ENCODE data around the gene ADCY4. TPM values are rescaled to one million over a fixed set of nuclear protein-coding genes. Genes with fewer than 3 reads are reported as not detected.

Gene ADCY4
- total and polyA plus RNA-seq, 9 donors, result 7.8 to 33.3 (median 11.9) TPM

- peaks cover 9% of the 10 kb centered on the region for H3K4me1 ChIP-seq (ENCODE audit: insufficient read depth)
Observed at GRCh38 chr14:24369907-24370687, 35.2 kb upstream of the ADCY4 start.

GRCh38 chr14:24369463-24369862, 34.6 kb upstream of the ADCY4 start:
- intact Hi-C loops (cut with DNase I), result loop anchor here (5.0 to 10.0 kb wide), 2 partner anchors 33 to 225 kb away; partner anchors contain the start of genes EMC9 (in 1 of the 4), PSME2 (in 1 of the 4) and RNF31 (in 1 of the 4)
- H3K4me3 ChIP-seq, result no peak overlapping the region
- peak overlapping the region; percentile 93 to 96 for H3K27ac ChIP-seq
- 53 to 70% (median 58%) methylated on average over 20 of the region's 20 CpGs for WGBS, 3 donors
- H3K36me3 ChIP-seq, result no peaks in the 10 kb centered on the region
- peak; percentile 37 to 67 (median 63) for DNase-seq
- H3K9me3 ChIP-seq, result no peaks in the 10 kb centered on the region
- TF ChIP-seq CTCF (IDR thresholded peaks at IDR 0.05), result no peak
- TF ChIP-seq POLR2A (IDR thresholded peaks at IDR 0.05), result no peak
- TF ChIP-seq EP300 (IDR thresholded peaks at IDR 0.05), result no peak
- peaks cover 9% of the 10 kb centered on the region for H3K4me1 ChIP-seq (ENCODE audit: insufficient read depth)
- no peaks in the 10 kb centered on the region for H3K27me3 ChIP-seq

More at GRCh38 chr14:24369907-24370687, 35.2 kb upstream of the ADCY4 start:
- DNase-seq, result peak; percentile 33 to 59 (median 53)
- Histone ChIP-seq H3K27me3 (no peaks in the 10 kb centered on the region), H3K4me3 (no peak overlapping the region), H3K9me3 (no peaks in the 10 kb centered on the region), H3K27ac (peak overlapping the region in 1 of 2 donors; percentile 19), H3K36me3 (no peaks in the 10 kb centered on the region)
- WGBS, 3 donors, result 63 to 74% (median 70%) methylated on average over 29 to 32 of the region's 32 CpGs
- no peak for TF ChIP-seq EP300 (IDR thresholded peaks at IDR 0.05)
- TF ChIP-seq POLR2A (IDR thresholded peaks at IDR 0.05), result no peak
- TF ChIP-seq CTCF (IDR thresholded peaks at IDR 0.05), result no peak
- intact Hi-C loops (cut with DNase I), result loop anchor here (5.0 to 10.0 kb wide), 2 partner anchors 32 to 225 kb away; partner anchors contain the start of genes EMC9 (in 1 of the 4), PSME2 (in 1 of the 4) and RNF31 (in 1 of the 4)

- peaks cover 9% of the 10 kb centered on the region for H3K4me1 ChIP-seq (ENCODE audit: insufficient read depth)
- H3K4me3 ChIP-seq, result peak overlapping the region; percentile 71
- WGBS, 3 donors, result 2 to 9% (median 2%) methylated on average over 19 to 50 of the region's 52 CpGs
- peak; percentile 90 to 92 (median 91) for DNase-seq
- H3K9me3 ChIP-seq, result no peaks in the 10 kb centered on the region
- H3K36me3 ChIP-seq, result no peaks in the 10 kb centered on the region
- H3K27ac ChIP-seq, result peak overlapping the region; percentile 93 to 96
- TF ChIP-seq EP300 (IDR thresholded peaks at IDR 0.05) (no peak), POLR2A (IDR thresholded peaks at IDR 0.05) (peak; percentile 82), CTCF (IDR thresholded peaks at IDR 0.05) (peak in 1 of 3 donors; percentile 37)
- intact Hi-C loops (cut with DNase I), result loop anchor here (1.0 to 10.0 kb wide), 3 partner anchors 34 to 224 kb away; partner anchors contain the start of genes CBLN3 (in 1 of the 4), EMC9 (in 1 of the 4), KHNYN (in 1 of the 4) and PSME2 (in 1 of the 4)
- no peaks in the 10 kb centered on the region for H3K27me3 ChIP-seq
Observed at GRCh38 chr14:24368562-24369252, 33.8 kb upstream of the ADCY4 start.

- peak overlapping the region; percentile 71 for H3K4me3 ChIP-seq
- 1 to 2% (median 1%) methylated on average over 14 to 15 of the region's 15 CpGs for WGBS, 3 donors
- TF ChIP-seq EP300 (IDR thresholded peaks at IDR 0.05) (no peak), POLR2A (IDR thresholded peaks at IDR 0.05) (peak; percentile 34), CTCF (IDR thresholded peaks at IDR 0.05) (no peak)
- H3K27ac ChIP-seq, result peak overlapping the region; percentile 93 to 96
- H3K27me3 ChIP-seq, result no peaks in the 10 kb centered on the region
- H3K36me3 ChIP-seq, result no peaks in the 10 kb centered on the region
- intact Hi-C loops (cut with DNase I), result loop anchor here (1.0 to 10.0 kb wide), 3 partner anchors 34 to 223 kb away; partner anchors contain the start of genes CBLN3 (in 1 of the 4), EMC9 (in 1 of the 4), KHNYN (in 1 of the 4) and PSME2 (in 1 of the 4)
- DNase-seq, result no peak
- no peaks in the 10 kb centered on the region for H3K9me3 ChIP-seq
- H3K4me1 ChIP-seq (ENCODE audit: insufficient read depth), result peaks cover 9% of the 10 kb centered on the region
Observed at GRCh38 chr14:24368212-24368561, 33.3 kb upstream of the ADCY4 start.

Data from ovary (tissue), 9 donors.